Measurements from ENCODE around the gene SMOC2. TPM values are rescaled to one million over a fixed set of nuclear protein-coding genes. Genes with fewer than 3 reads are reported as not detected.

Gene SMOC2
- total RNA-seq, 1 experiment from 2014 or later = 2.1 TPM

GRCh38 chr6:168570211-168570610 is 129.2 kb downstream of the SMOC2 start:
- Mint-ChIP-seq H3K4me1 (peaks cover 12 to 13% of the 10 kb centered on the region in 2 experiments), H3K4me3 (no peak overlapping the region), H3K36me3 (ENCODE audit: insufficient read depth in 1 of 3, low read depth in 3 of 3) (peaks cover 0 to 2% (median 0%) of the 10 kb centered on the region in 3 experiments; a peak in 1 of 7 replicates), H3K27me3 (ENCODE audit: low read depth) (peaks cover 2% of the 10 kb centered on the region; the same call in 1 of the 2 replicates), H3K9me3 (peaks cover 0 to 2% of the 10 kb centered on the region in 2 experiments; a peak in 2 of 5 replicates), H3K27ac (peak overlapping the region in 1 of 3 experiments; percentile 1; a peak in 1 of 7 replicates)
- Histone ChIP-seq H3K27me3 (ENCODE audit: insufficient read depth, low read length) (no peaks in the 10 kb centered on the region), H2AK5ac (ENCODE audit: insufficient read length, low read length) (no peak overlapping the region), H3K9ac (ENCODE audit: extremely low read depth, insufficient read length, low read length) (no peak overlapping the region), H3K23ac (ENCODE audit: insufficient read length, low read depth, low read length) (no peak overlapping the region), H2BK15ac (ENCODE audit: low read depth, low read length) (no peak overlapping the region), H3K4ac (ENCODE audit: low read depth, low read length) (no peak overlapping the region), H3K18ac (ENCODE audit: insufficient read length, low read depth, low read length) (no peak overlapping the region), H3K56ac (ENCODE audit: insufficient read length, low read depth, low read length) (no peak overlapping the region), H2BK20ac (ENCODE audit: low read depth, low read length, poor library complexity, severe bottlenecking) (no peak overlapping the region), H3T11ph (ENCODE audit: low read length) (no peak overlapping the region), H3K23me2 (ENCODE audit: insufficient read length, low read depth, low read length, poor library complexity, severe bottlenecking) (no peaks in the 10 kb centered on the region), H3K79me1 (ENCODE audit: insufficient read depth, low read depth, low read length, poor library complexity, severe bottlenecking) (no peaks in the 10 kb centered on the region), H2AFZ (ENCODE audit: low read length) (no peak overlapping the region), H2BK120ac (ENCODE audit: low read depth, low read length, poor library complexity, severe bottlenecking) (no peak overlapping the region), H3K79me2 (ENCODE audit: insufficient read depth, low read length) (no peaks in the 10 kb centered on the region), H3K9me3 (ENCODE audit: control insufficient read depth, low read depth, low read length) (no peaks in the 10 kb centered on the region), H4K5ac (ENCODE audit: insufficient read length, low read depth, low read length) (no peak overlapping the region), H2BK12ac (ENCODE audit: insufficient read length, low read depth, low read length) (no peak overlapping the region), H3K4me1 (ENCODE audit: insufficient read depth, low read length) (no peaks in the 10 kb centered on the region), H4K8ac (replicated peaks; ENCODE audit: insufficient read length, low read depth, low read length) (no peak overlapping the region), H4K20me1 (ENCODE audit: control insufficient read depth, insufficient read depth, insufficient read length) (no peaks in the 10 kb centered on the region), H3K4me2 (ENCODE audit: insufficient read depth, insufficient read length, low read length) (no peak overlapping the region), H3K14ac (ENCODE audit: insufficient read depth, low read length) (no peak overlapping the region), H2BK5ac (ENCODE audit: insufficient read length, low read length) (no peak overlapping the region), H4K91ac (ENCODE audit: insufficient read length, low read depth, low read length) (no peak overlapping the region), H3K27ac (ENCODE audit: insufficient read length, low read depth, low read length) (no peak overlapping the region)
- no CpG with 5 or more reads among the region's 11 CpGs for WGBS (ENCODE audit: extremely low coverage, insufficient read length, low lambda C conversion rate)
- DNase-seq = no peak
- TF ChIP-seq CTCF (conservative IDR thresholded peaks at IDR 0.05) = no peak
